Measurements from ENCODE around the gene OR5B21. TPM values are rescaled to one million over a fixed set of nuclear protein-coding genes. Genes with fewer than 3 reads are reported as not detected.

OR5B21 gene
- total RNA-seq, 4 donors from 2014 or later: not detected

GRCh38 chr11:58506935-58507334, 970 bp downstream of the OR5B21 start:
- 63 to 67% methylated on average over 5 of the region's 5 CpGs for WGBS, 2 donors
- TF ChIP-seq POLR2A (IDR thresholded peaks at IDR 0.05): no peak
- TF ChIP-seq CTCF (IDR thresholded peaks at IDR 0.05): no peak
- no peak for TF ChIP-seq EP300 (IDR thresholded peaks at IDR 0.05)

GRCh38 chr11:58505849-58506248, 2.1 kb downstream of the OR5B21 start:
- no peaks in the 10 kb centered on the region for H3K36me3 ChIP-seq
- no peak for DNase-seq (ENCODE audit: low spot score in 2 of 2)
- no peaks in the 10 kb centered on the region for H3K9me3 ChIP-seq
- H3K4me3 ChIP-seq: no peak overlapping the region
- H3K27ac ChIP-seq: no peak overlapping the region
- H3K4me1 ChIP-seq: no peaks in the 10 kb centered on the region
- TF ChIP-seq EP300 (IDR thresholded peaks at IDR 0.05) (no peak), POLR2A (IDR thresholded peaks at IDR 0.05) (no peak), CTCF (IDR thresholded peaks at IDR 0.05) (no peak)
- 83 to 89% methylated on average over 4 of the region's 4 CpGs for whole genome bisulfite sequencing, 2 donors
- H3K27me3 ChIP-seq: no peaks in the 10 kb centered on the region

More at GRCh38 chr11:58506935-58507334, 970 bp downstream of the OR5B21 start:
- Histone ChIP-seq H3K9me3 (no peaks in the 10 kb centered on the region), H3K27ac (no peak overlapping the region), H3K4me3 (no peak overlapping the region), H3K27me3 (no peaks in the 10 kb centered on the region), H3K4me1 (no peaks in the 10 kb centered on the region), H3K36me3 (no peaks in the 10 kb centered on the region)
- DNase-seq (ENCODE audit: low spot score in 2 of 2): no peak

GRCh38 chr11:58504232-58504631, 3.7 kb downstream of the OR5B21 start:
- TF ChIP-seq POLR2A (IDR thresholded peaks at IDR 0.05) (no peak), EP300 (IDR thresholded peaks at IDR 0.05) (no peak), CTCF (IDR thresholded peaks at IDR 0.05) (no peak)
- WGBS, 2 donors: 63 to 76% methylated on average over 6 of the region's 6 CpGs
- Histone ChIP-seq H3K4me1 (no peaks in the 10 kb centered on the region), H3K27ac (no peak overlapping the region), H3K27me3 (no peaks in the 10 kb centered on the region), H3K36me3 (no peaks in the 10 kb centered on the region), H3K9me3 (no peaks in the 10 kb centered on the region), H3K4me3 (no peak overlapping the region)
- DNase-seq (ENCODE audit: low spot score in 2 of 2): no peak

GRCh38 chr11:58503361-58503856, 4.5 kb downstream of the OR5B21 start:
- Histone ChIP-seq H3K27ac (no peak overlapping the region), H3K9me3 (no peaks in the 10 kb centered on the region), H3K36me3 (no peaks in the 10 kb centered on the region), H3K27me3 (no peaks in the 10 kb centered on the region), H3K4me3 (no peak overlapping the region), H3K4me1 (no peaks in the 10 kb centered on the region)
- 75 to 89% methylated on average over 4 of the region's 4 CpGs for WGBS, 2 donors
- DNase-seq (ENCODE audit: low spot score in 2 of 2): no peak
- TF ChIP-seq EP300 (IDR thresholded peaks at IDR 0.05) (no peak), POLR2A (IDR thresholded peaks at IDR 0.05) (no peak), CTCF (IDR thresholded peaks at IDR 0.05) (no peak)

- H3K4me3 ChIP-seq: no peak overlapping the region
- no peaks in the 10 kb centered on the region for H3K4me1 ChIP-seq
- no peak for DNase-seq (ENCODE audit: low spot score in 2 of 2)
- no peaks in the 10 kb centered on the region for H3K9me3 ChIP-seq
- no peak for TF ChIP-seq EP300 (IDR thresholded peaks at IDR 0.05)
- TF ChIP-seq CTCF (IDR thresholded peaks at IDR 0.05): no peak
- TF ChIP-seq POLR2A (IDR thresholded peaks at IDR 0.05): no peak
- no peak overlapping the region for H3K27ac ChIP-seq
- H3K36me3 ChIP-seq: no peaks in the 10 kb centered on the region
- no peaks in the 10 kb centered on the region for H3K27me3 ChIP-seq
These were observed 5.9 kb downstream of the OR5B21 start for GRCh38 chr11:58502004-58502403.
